K562 (cell line): Measurements from ENCODE around the gene RIC8B. TPM values are rescaled to one million over a fixed set of nuclear protein-coding genes. Genes with fewer than 3 reads are reported as not detected.
A peak's percentile ranks its signal among the peaks of the same experiment; 100 is the strongest.

Experiments
- ATAC-seq: fragments of 200-7000 bp; cut with Tn5 transposase; 3 replicates; pipeline ENCODE4 v1.9.1; 2020; ENCODE audit warnings: moderate library complexity
- BruUV-seq: library from RNA; stranded (reverse); fragments of 400-500 nt; replicated peaks from 2 replicates; lab custom pipeline; 2021; lab: Mats Ljungman, UMichigan
- CTCF ChIA-PET: fragments of 300-600 bp; formaldehyde crosslinking; extraction: SDS; loops from one replicate; lab custom pipeline; 2021; ENCODE audit warnings: low intra/inter-chr PET ratio; lab: Yijun Ruan, JAX
- POLR2A ChIA-PET: fragments of 300-600, 350-650 bp; sonication (Branson Sonifier 250); formaldehyde crosslinking; extraction: SDS; loops from one replicate; lab custom pipeline; 2021; ENCODE audit warnings: antibody characterized with exemption, inconsistent platforms; lab: Yijun Ruan, JAX
- DNase-seq, 4 experiments: peaks; one replicate each; pipeline versions ENCODE4 v3.0.0 to v3.0.0-alpha.2; 2011 to 2018; ENCODE audit warnings: low spot score in 3 of 4, mixed read lengths in 3 of 4; ENCODE audit errors: extremely low read depth in 1 of 4
- FAIRE-seq: peaks from 2 replicates; lab custom pipeline; 2011; peaks lifted over from hg19 to GRCh38; lab: Jason Lieb, UNC
- H2AFZ ChIP-seq: 2 replicates; pipeline ENCODE4 v1.6.0; 2011; ENCODE audit warnings: low read depth, low read length, control low read depth, inconsistent platforms
- H3K27ac ChIP-seq: fragments of 200-600 bp; 3 replicates; pipeline ENCODE4 v1.8.0; 2011; ENCODE audit warnings: low read depth, mild to moderate bottlenecking, control low read depth, inconsistent platforms, low read length, moderate library complexity, mixed read lengths; ENCODE audit errors: extremely low read depth
- H3K27me3 ChIP-seq, 2 experiments: fragments of 300-600 bp in 1 of 2; 2 replicates in 1 of 2; 3 replicates in 1 of 2; pipeline versions ENCODE4 v1.6.0 to v1.8.0; 2011; ENCODE audit warnings: inconsistent platforms in 2 of 2, low read length in 2 of 2, mild to moderate bottlenecking in 1 of 2, mixed read lengths in 1 of 2, moderate library complexity in 1 of 2; ENCODE audit not compliant: control insufficient read depth in 2 of 2, insufficient read depth in 2 of 2
- H3K36me3 ChIP-seq: fragments of 300-600 bp; 3 replicates; pipeline ENCODE4 v1.8.0; 2011; ENCODE audit warnings: mild to moderate bottlenecking, low read length, inconsistent platforms; ENCODE audit not compliant: control insufficient read depth, insufficient read depth
- H3K4me1 ChIP-seq, 2 experiments: fragments of 200-600 bp in 1 of 2; replicated peaks in 1 of 2; 2 replicates in 1 of 2; 3 replicates in 1 of 2; pipeline versions ENCODE4 v1.5.1 to v1.8.0; 2011; ENCODE audit warnings: inconsistent platforms in 2 of 2, low read length in 2 of 2, mild to moderate bottlenecking in 1 of 2, mixed read lengths in 1 of 2, moderate library complexity in 1 of 2; ENCODE audit not compliant: control insufficient read depth in 2 of 2, insufficient read depth in 2 of 2
- H3K4me2 ChIP-seq: 2 replicates; pipeline ENCODE4 v1.6.1; 2011; ENCODE audit warnings: low read length, control low read depth, inconsistent platforms, mixed read lengths; ENCODE audit not compliant: insufficient read depth
- H3K4me3 ChIP-seq: fragments of 200-600 bp; sonication (generic), shearing (Covaris generic); 2 replicates; pipeline ENCODE4 v1.5.1; 2016; ENCODE audit warnings: control low read depth, inconsistent platforms
- H3K79me2 ChIP-seq: fragments of 200-600 bp; 3 replicates; pipeline ENCODE4 v1.8.0; 2011; ENCODE audit warnings: low read length, inconsistent platforms; ENCODE audit not compliant: control insufficient read depth, insufficient read depth
- H3K9ac ChIP-seq, 2 experiments: 2 replicates each; pipeline versions ENCODE4 v1.6.0 to v1.6.1; 2011; ENCODE audit warnings: low read depth in 2 of 2, low read length in 2 of 2, control low read depth in 1 of 2, inconsistent platforms in 1 of 2, mild to moderate bottlenecking in 1 of 2, mixed read lengths in 1 of 2; ENCODE audit not compliant: insufficient read depth in 1 of 2
- H3K9me1 ChIP-seq: one replicate; pipeline ENCODE4 v1.6.0; 2011; ENCODE audit warnings: inconsistent platforms, mild to moderate bottlenecking, low read length, moderate library complexity; ENCODE audit not compliant: control insufficient read depth, insufficient read depth
- H3K9me3 ChIP-seq: replicated peaks from 2 replicates; pipeline ENCODE4 v1.5.1; 2011; ENCODE audit warnings: low read depth, low read length, inconsistent platforms; ENCODE audit not compliant: control insufficient read depth, insufficient read depth
- H4K20me1 ChIP-seq: replicated peaks from 2 replicates; pipeline ENCODE4 v1.6.1; 2011; ENCODE audit warnings: low read length, inconsistent platforms, mixed read lengths; ENCODE audit not compliant: control insufficient read depth, insufficient read depth
- MYC ChIP-seq, 2 experiments: fragments of 250-450 bp in 1 of 2; sonication (Bioruptor Pico) in 1 of 2; IDR thresholded peaks; 2 replicates each; pipeline versions ENCODE4 v1.5.1 to v1.6.1; 2012 to 2021; ENCODE audit warnings: low read depth in 2 of 2, borderline replicate concordance in 1 of 2, improper control_type of control experiment in 1 of 2, low read length in 1 of 2, mild to moderate bottlenecking in 1 of 2, moderate library complexity in 1 of 2
- WGBS: fragments of 100-300 bp; shearing (Covaris generic); methylation state at CpG from one replicate; pipeline ENCODE4 v1.1.6; 2016; ENCODE audit warnings: low coverage, mixed read lengths; ENCODE audit not compliant: insufficient coverage; ENCODE audit errors: missing lambda C conversion rate; 5-methylcytosine and 5-hydroxymethylcytosine counted together
- in situ Hi-C: fragments of 300-500 bp; cut with MboI; formaldehyde crosslinking; loops from 4 replicates; pipeline ENCODE4 v1.15.0; 2018; ENCODE audit warnings: inconsistent platforms, mixed read lengths
- intact Hi-C: fragments of 100-400 bp; cut with micrococcal nuclease; formaldehyde crosslinking; loops from 2 replicates; pipeline ENCODE4 v1.14.2; 2022
- polyA plus RNA-seq, 8 experiments: library from polyadenylated mRNA; depleted of rRNA in 4 of 8; stranded (reverse) in 5 of 8; unstranded in 3 of 8; fragments of >200 nt; fragmentation: Nextera tagmentation in 2 of 8; fragmentation: Illumina TruSeq in 1 of 8; extraction: Ambion mirVana in 2 of 8; extraction: Trizol in 1 of 8; gene quantifications; 2 replicates each; pipeline versions ENCODE4 v1.2.1 to v1.2.3, GENCODE V29; 2011 to 2014; ENCODE audit warnings: inconsistent platforms in 1 of 8, missing spikeins in 1 of 8
- total RNA-seq, 7 experiments: library from RNA; depleted of rRNA in 6 of 7; stranded (reverse); fragments of >200 nt in 6 of 7; fragmentation: Illumina TruSeq in 2 of 7; extraction: Trizol in 2 of 7; gene quantifications; 2 replicates each; pipeline versions ENCODE4 v1.2.1 to v1.2.3, GENCODE V29; 2011 to 2021; ENCODE audit warnings: low replicate concordance in 1 of 7
- TF ChIP-seq, protein P1 (sequence below), 2 experiments: fragments of 450-650 bp in 1 of 2; sonication (generic) in 1 of 2; formaldehyde crosslinking in 1 of 2; IDR thresholded peaks in 1 of 2; conservative IDR thresholded peaks in 1 of 2; 2 replicates each; pipeline versions ENCODE4 v1.6.1 to v1.8.1; 2016 to 2023; ENCODE audit warnings: mild to moderate bottlenecking in 2 of 2, moderate library complexity in 2 of 2, inconsistent platforms in 1 of 2, missing genetic modification reagents in 1 of 2

Gene RIC8B
- total and polyA plus RNA-seq, 9 of the 15 experiments (the other 6 are each of a cell fraction or from before 2014, with no cell fraction given), result 0.92 to 8.1 (median 4.8) TPM

DNA sequence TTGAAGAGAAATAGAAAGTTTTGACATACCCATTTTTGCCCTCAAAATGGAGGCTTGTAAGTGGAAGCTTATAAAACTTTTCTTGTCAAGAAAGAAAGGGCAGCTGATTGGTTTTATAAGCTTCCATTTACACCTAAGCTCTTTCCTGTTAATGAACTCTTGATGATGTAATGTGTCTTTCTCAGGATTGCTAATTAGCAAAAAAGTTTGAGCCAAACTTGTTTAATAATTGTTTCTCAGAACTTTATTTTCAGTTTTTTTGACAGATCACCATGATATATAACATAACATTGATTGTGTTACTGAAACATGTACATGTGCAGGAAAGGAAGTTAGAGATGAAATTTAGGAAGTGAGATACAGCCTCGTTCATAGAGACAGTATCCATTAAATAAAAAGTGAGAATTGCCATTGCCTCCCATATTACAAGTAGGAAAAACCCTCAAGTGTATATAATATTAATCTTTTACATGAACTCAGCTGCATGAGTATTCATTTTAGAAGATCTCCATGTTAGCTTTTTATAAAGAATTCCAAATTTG lies 26.8 kb downstream of the RIC8B start:
- peaks cover 5% of the 10 kb centered on the region; the same call in 1 of the 3 replicates for H3K36me3 ChIP-seq
- no peak for DNase-seq
- no peak overlapping the region for H3K9ac ChIP-seq
- no peaks in the 10 kb centered on the region for H3K27me3 ChIP-seq
- intact Hi-C loops (no loop called here), in situ Hi-C loops (no loop called here)
- no peak overlapping the region for H3K27ac ChIP-seq
- no TSS peak for BruUV-seq
- FAIRE-seq, result no peak
- H4K20me1 ChIP-seq, result no peaks in the 10 kb centered on the region
- H3K4me1 ChIP-seq, result no peaks in the 10 kb centered on the region
- TF ChIP-seq MYC (IDR thresholded peaks at IDR 0.05; ENCODE audit: low read depth, low read length) (no peak), MYC (CRISPR knock-in tag; IDR thresholded peaks at IDR 0.05; ENCODE audit: borderline replicate concordance, low read depth) (no peak)
- TF ChIP-seq, protein P1, sequence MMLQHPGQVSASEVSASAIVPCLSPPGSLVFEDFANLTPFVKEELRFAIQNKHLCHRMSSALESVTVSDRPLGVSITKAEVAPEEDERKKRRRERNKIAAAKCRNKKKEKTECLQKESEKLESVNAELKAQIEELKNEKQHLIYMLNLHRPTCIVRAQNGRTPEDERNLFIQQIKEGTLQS (IDR thresholded peaks at IDR 0.05), result peak; percentile 28; the same call in 1 of the 2 replicates
- TF ChIP-seq, protein P1 (CRISPR knock-in tag; conservative IDR thresholded peaks at IDR 0.05), result no peak
- ChIA-PET POLR2A (interaction anchor here (1.2 to 1.5 kb wide), 2 partner anchors 14 to 18 kb away, joined by 3 read pairs; no protein-coding TSS in a partner anchor), CTCF (no interaction called here)
- no peaks in the 10 kb centered on the region for H3K9me3 ChIP-seq
- H2AFZ ChIP-seq, result no peak overlapping the region
- no peak overlapping the region for H3K4me3 ChIP-seq
- 31% methylated on average over 1 of the region's 1 CpG for WGBS
- H3K79me2 ChIP-seq, result no peaks in the 10 kb centered on the region
- ATAC-seq, result no peak
- H3K9me1 ChIP-seq, result no peaks in the 10 kb centered on the region
- no peak overlapping the region for H3K4me2 ChIP-seq
